ENCODE data around the gene ST7. TPM values are rescaled to one million over a fixed set of nuclear protein-coding genes. Genes with fewer than 3 reads are reported as not detected.

The ST7 gene
- total and polyA plus RNA-seq, 2 donors: 14.7 to 26.6 TPM

DNA sequence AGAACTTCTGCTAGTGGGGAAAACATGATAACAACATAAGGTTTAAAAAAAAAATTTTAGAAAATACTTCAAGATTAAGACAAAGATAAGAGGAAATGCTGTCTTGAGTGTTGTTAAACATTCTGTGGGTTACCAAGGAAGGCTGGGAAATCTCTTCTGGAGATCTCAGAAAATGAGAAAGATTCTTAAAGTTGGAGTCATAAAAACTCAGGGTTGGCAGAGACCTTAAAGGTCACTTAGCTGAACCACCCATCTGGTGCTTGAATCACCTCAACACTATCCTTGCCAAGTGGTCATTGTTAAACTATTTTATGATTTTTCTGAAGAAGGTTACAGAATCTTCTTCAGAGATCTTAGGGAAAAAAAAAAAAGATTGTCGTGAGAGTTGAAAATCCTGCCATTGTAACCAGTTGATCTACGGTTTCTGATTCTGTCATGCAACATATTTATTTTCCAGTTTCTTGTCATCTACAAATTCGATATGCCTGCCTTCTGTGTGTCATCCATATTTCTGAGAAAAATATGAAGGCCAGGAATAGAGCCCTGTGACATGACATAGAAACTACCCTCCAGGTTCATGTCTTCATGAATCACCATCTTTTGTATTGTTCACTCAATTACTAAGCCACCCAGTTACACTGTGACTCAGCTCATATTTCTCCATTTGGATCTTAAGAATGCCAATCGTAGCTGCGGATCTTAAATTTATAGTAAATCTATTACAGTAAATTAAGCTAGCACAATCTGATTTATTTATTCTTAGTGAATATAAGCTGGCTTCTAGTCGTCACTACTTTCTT, 179.2 kb downstream of the ST7 start:
- Histone ChIP-seq H3K4me3 (ENCODE audit: low read depth, low read length) (no peak overlapping the region), H3K4me1 (ENCODE audit: insufficient read depth) (no peaks in the 10 kb centered on the region), H3K27ac (ENCODE audit: low read depth) (no peak overlapping the region), H3K36me3 (ENCODE audit: insufficient read depth) (peaks cover 2% of the 10 kb centered on the region)
- DNase-seq (ENCODE audit: extremely low spot score): no peak
- WGBS: 87% methylated on average over 6 of the region's 6 CpGs

DNA sequence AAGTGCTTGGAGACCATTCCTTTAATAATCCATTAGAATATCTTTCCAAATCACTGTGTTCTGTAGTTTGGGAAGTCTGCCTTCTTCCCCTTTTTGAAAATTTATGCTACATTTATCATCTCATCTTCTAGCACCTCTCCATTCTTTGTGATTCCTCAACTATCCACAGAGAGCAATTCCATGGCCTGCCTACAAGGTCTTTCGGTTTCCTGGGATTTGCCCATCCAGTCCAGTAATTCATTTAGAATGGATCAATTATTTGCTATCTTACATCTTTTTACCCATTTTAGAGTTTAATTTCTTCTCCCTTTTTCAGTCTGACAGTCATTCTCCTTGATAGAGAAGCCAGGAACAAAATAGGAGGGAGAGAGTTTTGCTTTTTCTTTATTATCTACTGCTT, 179.8 kb downstream of the ST7 start:
- no peak overlapping the region for H3K27ac ChIP-seq (ENCODE audit: low read depth)
- H3K4me1 ChIP-seq (ENCODE audit: insufficient read depth): no peaks in the 10 kb centered on the region
- DNase-seq (ENCODE audit: extremely low spot score): no peak
- H3K36me3 ChIP-seq (ENCODE audit: insufficient read depth): peaks cover 2% of the 10 kb centered on the region
- no peak overlapping the region for H3K4me3 ChIP-seq (ENCODE audit: low read depth, low read length)
- 97% methylated on average over 1 of the region's 1 CpG for WGBS

DNA sequence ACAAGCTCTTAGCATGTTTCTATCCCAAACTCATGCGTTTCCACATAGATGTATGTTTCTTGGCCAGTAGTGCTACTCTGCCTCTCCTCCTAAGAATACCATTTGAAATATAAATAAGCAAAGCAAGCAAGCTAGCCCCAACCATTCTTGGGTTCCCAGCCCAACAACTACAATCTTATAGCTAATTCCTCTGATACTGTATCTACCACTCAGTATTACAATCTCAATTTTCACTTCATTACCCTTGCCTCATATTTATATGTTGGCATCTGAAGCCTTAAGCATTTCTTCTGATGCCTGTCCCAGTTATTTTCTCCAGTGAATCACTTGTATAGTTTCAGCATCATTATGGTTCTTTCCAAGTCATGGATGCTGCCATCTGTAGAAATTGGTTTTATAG, 181.1 kb downstream of the ST7 start:
- Histone ChIP-seq H3K4me1 (ENCODE audit: insufficient read depth) (no peaks in the 10 kb centered on the region), H3K27ac (ENCODE audit: low read depth) (no peak overlapping the region), H3K36me3 (ENCODE audit: insufficient read depth) (peaks cover 2% of the 10 kb centered on the region), H3K4me3 (ENCODE audit: low read depth, low read length) (no peak overlapping the region)
- no peak for DNase-seq (ENCODE audit: extremely low spot score)
- 95% methylated on average over 1 of the region's 1 CpG for WGBS

DNA sequence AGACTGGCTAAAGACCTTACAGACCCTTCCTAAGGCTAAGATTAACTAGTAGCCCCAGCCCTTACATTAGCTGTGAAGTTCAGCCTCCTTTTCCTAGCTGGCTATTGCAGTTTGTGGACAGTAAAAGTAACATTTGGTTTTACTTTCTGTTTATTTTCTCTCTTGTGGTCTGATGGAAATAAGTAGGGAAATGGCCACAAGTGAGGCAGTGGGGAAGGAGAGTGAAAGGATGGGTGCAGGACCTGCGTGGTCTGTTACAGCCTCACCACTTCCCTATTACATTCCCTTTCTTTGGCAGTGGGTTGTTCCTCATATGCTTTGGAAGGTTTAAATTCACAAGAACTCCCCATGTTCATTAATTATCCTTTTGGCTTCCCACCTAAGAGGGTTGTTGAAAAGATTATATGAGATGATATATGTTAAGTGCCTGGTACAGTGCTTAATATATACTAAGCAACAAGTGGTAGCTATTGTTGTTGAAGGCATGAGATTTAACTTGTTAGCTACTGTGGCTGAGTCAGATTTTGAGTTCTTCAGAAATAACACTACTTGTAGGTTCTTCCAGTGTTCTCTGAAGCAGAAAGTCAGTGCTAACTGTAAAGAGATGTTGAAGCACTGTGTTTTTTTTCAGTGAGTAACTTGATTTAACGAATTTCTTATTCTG, 181.7 kb downstream of the ST7 start:
- Histone ChIP-seq H3K27ac (ENCODE audit: low read depth) (no peak overlapping the region), H3K4me1 (ENCODE audit: insufficient read depth) (no peaks in the 10 kb centered on the region), H3K36me3 (ENCODE audit: insufficient read depth) (peaks cover 2% of the 10 kb centered on the region), H3K4me3 (ENCODE audit: low read depth, low read length) (no peak overlapping the region)
- WGBS: 88% methylated on average over 2 of the region's 2 CpGs
- DNase-seq (ENCODE audit: extremely low spot score): no peak

DNA sequence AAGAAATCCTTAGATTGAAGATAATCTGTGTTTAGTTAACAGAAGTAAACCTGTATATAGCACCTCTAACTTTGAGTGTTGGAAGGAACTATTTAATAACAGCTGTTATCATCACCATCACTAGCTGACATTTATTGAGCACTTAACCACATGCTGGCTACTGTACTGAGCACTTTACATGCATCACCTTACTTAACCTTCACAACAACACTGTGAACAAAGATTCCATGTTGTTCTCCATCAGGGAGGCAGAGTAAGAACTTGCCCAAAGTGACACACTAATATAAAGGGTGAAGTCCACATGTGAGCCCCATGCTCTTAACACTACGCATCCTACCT, 182.2 kb downstream of the ST7 start:
- 99% methylated on average over 1 of the region's 1 CpG for WGBS
- no peaks in the 10 kb centered on the region for H3K4me1 ChIP-seq (ENCODE audit: insufficient read depth)
- H3K36me3 ChIP-seq (ENCODE audit: insufficient read depth): no peaks in the 10 kb centered on the region
- no peak overlapping the region for H3K27ac ChIP-seq (ENCODE audit: low read depth)
- H3K4me3 ChIP-seq (ENCODE audit: low read depth, low read length): no peak overlapping the region
- DNase-seq (ENCODE audit: extremely low spot score): no peak

DNA sequence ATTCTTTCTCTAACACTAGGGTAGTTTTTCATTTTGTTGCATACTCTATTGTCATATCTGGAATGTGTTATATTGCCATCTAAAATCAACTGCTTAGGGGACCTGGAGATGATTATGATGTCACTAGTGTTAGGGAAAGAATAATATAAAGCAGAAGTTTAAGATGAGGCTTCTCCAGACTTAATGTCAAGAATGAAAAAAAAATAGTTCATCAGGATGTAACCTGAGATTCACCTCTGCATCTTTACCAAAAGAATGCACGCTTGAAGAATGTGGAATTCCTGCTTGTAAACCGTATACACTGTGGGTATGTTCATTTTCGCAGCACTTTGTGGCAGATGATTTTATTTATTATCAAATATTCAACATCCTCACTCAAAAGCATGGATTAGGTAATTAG, 184.6 kb downstream of the ST7 start:
- 91% methylated on average over 3 of the region's 3 CpGs for WGBS
- H3K4me1 ChIP-seq (ENCODE audit: insufficient read depth): no peaks in the 10 kb centered on the region
- H3K36me3 ChIP-seq (ENCODE audit: insufficient read depth): peaks cover 1% of the 10 kb centered on the region
- no peak overlapping the region for H3K4me3 ChIP-seq (ENCODE audit: low read depth, low read length)
- no peak for DNase-seq (ENCODE audit: extremely low spot score)
- no peak overlapping the region for H3K27ac ChIP-seq (ENCODE audit: low read depth)

DNA sequence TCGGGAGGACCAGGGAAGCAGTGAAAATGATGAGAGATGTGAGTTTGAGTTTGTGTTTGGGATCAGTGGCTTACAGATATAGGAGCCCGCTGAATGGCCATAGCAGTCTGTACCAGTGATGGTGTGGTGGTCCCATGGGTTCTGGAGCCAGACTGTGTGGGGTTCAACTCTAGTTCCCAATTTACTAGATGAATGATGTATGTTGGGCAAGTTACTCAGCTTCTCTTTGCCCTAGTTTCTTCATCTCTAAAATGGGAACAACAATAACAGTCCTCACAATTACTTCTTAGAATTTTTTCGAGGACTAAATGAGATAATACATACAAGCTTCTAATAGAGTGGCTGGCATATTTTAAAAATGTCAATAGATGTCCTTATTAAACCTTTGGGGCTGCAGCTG, 185.2 kb downstream of the ST7 start:
- DNase-seq (ENCODE audit: extremely low spot score): no peak
- H3K36me3 ChIP-seq (ENCODE audit: insufficient read depth): peaks cover 1% of the 10 kb centered on the region
- no peak overlapping the region for H3K4me3 ChIP-seq (ENCODE audit: low read depth, low read length)
- H3K4me1 ChIP-seq (ENCODE audit: insufficient read depth): no peaks in the 10 kb centered on the region
- no peak overlapping the region for H3K27ac ChIP-seq (ENCODE audit: low read depth)
- WGBS: 83% methylated on average over 3 of the region's 3 CpGs

DNA sequence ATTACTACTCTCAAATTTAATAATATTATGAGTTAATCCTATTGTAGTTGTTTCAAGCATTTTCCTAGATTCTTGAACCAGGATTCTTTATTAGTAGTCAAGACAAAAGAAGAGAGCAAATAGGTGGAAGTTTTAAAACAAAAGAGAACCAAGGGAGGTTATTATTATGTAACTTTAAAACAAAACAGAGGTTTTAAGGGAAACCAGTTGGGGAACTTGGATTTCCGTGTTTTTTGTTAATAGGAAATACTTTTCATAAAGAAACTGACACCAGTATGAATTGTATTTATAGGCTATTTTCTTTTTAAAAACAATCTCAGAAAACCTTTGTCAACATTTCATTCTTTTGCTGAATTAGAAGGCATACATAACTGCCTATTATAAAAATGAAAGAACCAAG, 185.7 kb downstream of the ST7 start:
- no peak overlapping the region for H3K4me3 ChIP-seq (ENCODE audit: low read depth, low read length)
- H3K27ac ChIP-seq (ENCODE audit: low read depth): no peak overlapping the region
- 83% methylated on average over 1 of the region's 1 CpG for WGBS
- H3K4me1 ChIP-seq (ENCODE audit: insufficient read depth): no peaks in the 10 kb centered on the region
- peaks cover 1% of the 10 kb centered on the region for H3K36me3 ChIP-seq (ENCODE audit: insufficient read depth)
- DNase-seq (ENCODE audit: extremely low spot score): no peak

DNA sequence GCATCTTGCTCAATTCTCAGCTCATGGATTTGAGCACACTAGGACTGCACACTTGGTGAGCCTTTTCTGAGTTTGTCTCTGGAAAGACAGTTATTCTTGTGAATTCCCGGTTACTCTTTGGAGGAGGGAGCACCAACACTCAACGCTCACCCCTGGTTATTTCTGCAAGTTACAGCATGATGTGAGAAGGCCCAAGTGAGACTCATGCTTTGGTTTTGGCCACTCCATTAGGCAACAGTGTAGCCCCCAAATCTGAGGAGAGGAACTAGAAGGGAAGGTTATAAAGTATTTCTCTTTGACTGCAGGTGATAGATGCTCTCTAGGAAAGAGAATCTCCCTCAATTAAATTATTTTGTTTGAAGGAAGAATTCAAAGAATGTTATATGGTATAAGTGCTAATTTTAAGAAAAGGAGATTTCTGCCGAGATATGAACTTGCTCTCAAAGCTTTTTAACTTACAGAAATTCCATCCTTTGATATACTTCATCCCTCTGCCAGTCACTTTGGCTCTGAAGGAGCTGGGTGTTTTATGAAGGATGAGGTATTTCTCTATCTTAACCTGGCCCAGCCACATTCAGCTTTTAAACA, 186.2 kb downstream of the ST7 start:
- DNase-seq (ENCODE audit: extremely low spot score): no peak
- WGBS: 55% methylated on average over 3 of the region's 3 CpGs
- H3K4me3 ChIP-seq (ENCODE audit: low read depth, low read length): no peak overlapping the region
- H3K36me3 ChIP-seq (ENCODE audit: insufficient read depth): peaks cover 1% of the 10 kb centered on the region
- H3K4me1 ChIP-seq (ENCODE audit: insufficient read depth): no peaks in the 10 kb centered on the region
- H3K27ac ChIP-seq (ENCODE audit: low read depth): no peak overlapping the region

DNA sequence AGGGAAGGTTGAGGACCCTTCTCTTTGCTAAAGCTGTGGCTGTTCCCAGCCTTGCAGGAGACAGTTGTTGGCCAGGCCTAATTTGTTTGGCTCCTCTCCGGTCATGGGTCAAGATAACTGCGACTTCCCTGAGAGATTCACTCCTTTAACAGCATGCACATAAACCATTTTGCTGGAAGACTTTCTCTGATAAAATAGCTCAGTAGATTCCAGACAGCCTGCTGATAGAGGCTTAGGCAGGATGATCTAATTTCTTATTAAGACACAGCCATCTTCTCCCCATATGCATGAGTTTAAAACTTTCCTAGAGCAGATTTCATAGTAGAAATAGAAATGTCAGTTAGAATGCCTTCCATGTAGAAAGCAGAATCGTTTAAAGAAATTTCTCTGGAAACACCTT, 187.6 kb downstream of the ST7 start:
- no peak overlapping the region for H3K27ac ChIP-seq (ENCODE audit: low read depth)
- 54% methylated on average over 3 of the region's 3 CpGs for WGBS
- H3K36me3 ChIP-seq (ENCODE audit: insufficient read depth): peaks cover 1% of the 10 kb centered on the region
- H3K4me1 ChIP-seq (ENCODE audit: insufficient read depth): no peaks in the 10 kb centered on the region
- H3K4me3 ChIP-seq (ENCODE audit: low read depth, low read length): no peak overlapping the region
- DNase-seq (ENCODE audit: extremely low spot score): no peak

DNA sequence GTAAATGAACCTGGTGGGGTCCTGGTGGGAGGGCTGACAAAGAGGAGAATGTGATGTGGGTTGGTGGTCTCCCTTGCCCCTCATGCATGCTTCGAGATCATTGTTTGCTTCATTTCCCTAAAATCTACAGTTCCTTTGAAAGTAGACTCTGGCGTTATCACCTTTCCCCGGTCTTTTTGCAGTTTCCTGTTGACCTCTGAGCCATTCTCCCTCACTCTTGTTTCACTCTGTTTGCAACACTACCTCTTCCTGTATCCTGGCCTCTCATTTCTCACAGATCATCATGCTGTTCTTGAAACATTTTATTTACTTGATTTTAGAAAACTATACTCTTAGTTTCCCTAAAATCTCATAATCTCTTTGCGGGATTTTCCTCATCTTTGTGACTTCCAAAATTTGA, 189.8 kb downstream of the ST7 start:
- DNase-seq (ENCODE audit: extremely low spot score): no peak
- H3K4me3 ChIP-seq (ENCODE audit: low read depth, low read length): no peak overlapping the region
- 71% methylated on average over 4 of the region's 4 CpGs for WGBS
- peaks cover 1% of the 10 kb centered on the region for H3K36me3 ChIP-seq (ENCODE audit: insufficient read depth)
- no peak overlapping the region for H3K27ac ChIP-seq (ENCODE audit: low read depth)
- no peaks in the 10 kb centered on the region for H3K4me1 ChIP-seq (ENCODE audit: insufficient read depth)

DNA sequence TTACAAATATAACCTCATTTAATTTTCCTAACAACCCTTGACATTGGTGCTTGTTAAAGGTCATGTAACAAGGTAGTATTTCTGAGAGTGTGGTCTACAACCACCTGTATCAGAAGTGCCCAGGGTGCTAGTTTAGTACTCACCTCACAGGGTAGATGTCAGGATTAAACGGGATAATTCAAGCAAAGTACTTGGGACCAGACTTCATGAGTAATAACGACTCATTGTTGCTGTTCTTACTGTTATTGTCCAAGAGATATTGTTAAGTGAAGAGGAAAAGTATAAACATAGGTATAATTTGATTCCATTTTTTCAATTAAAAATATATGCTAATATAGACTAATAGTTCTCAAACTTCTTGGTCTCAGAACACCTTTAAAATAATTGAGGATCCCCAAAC, 190.3 kb downstream of the ST7 start:
- Histone ChIP-seq H3K4me1 (ENCODE audit: insufficient read depth) (no peaks in the 10 kb centered on the region), H3K27ac (ENCODE audit: low read depth) (no peak overlapping the region), H3K36me3 (ENCODE audit: insufficient read depth) (peaks cover 1% of the 10 kb centered on the region), H3K4me3 (ENCODE audit: low read depth, low read length) (no peak overlapping the region)
- no peak for DNase-seq (ENCODE audit: extremely low spot score)
- 93% methylated on average over 2 of the region's 2 CpGs for WGBS

DNA sequence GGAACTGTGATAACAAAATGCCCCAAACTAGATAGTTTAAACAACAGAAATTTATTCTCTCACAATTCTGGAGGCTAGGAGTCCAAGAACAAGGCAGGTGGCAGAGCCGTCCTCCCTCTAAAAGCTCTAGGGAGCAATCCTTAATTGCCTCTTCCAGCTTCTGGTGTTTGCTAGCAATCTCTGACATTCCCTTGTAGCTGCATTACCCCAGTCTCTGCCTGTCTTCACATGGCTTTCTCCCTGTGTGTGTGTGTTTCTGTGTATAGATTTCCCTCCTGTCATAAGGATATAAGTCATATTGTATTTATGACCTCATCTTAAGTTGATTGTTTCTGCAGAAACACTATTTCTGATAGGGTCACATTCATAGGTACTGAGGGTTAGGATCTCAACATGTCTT, 192.0 kb downstream of the ST7 start:
- WGBS: 93% methylated on average over 1 of the region's 1 CpG
- Histone ChIP-seq H3K4me3 (ENCODE audit: low read depth, low read length) (no peak overlapping the region), H3K36me3 (ENCODE audit: insufficient read depth) (peaks cover 1% of the 10 kb centered on the region), H3K4me1 (ENCODE audit: insufficient read depth) (no peaks in the 10 kb centered on the region), H3K27ac (ENCODE audit: low read depth) (no peak overlapping the region)
- DNase-seq (ENCODE audit: extremely low spot score): no peak

DNA sequence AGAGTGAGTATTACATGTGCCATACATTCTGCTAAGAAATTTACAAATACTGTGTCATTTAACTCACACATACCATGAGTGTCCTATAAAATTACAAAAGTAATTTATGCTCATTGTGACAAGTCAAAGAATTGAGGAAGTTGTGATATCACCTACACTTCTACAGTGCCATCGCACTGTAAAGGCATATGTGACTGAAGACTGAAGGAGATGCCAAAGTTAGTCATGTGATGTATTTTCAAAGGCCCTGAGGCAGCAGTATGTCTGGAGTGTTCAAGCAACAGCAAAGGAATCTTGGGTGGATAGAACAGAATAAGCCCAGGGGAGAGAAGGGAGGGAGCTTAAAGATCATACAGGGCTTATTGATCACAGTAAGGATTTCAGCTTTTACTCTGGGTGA, 192.8 kb downstream of the ST7 start:
- Histone ChIP-seq H3K4me1 (ENCODE audit: insufficient read depth) (no peaks in the 10 kb centered on the region), H3K27ac (ENCODE audit: low read depth) (no peak overlapping the region), H3K4me3 (ENCODE audit: low read depth, low read length) (no peak overlapping the region), H3K36me3 (ENCODE audit: insufficient read depth) (no peaks in the 10 kb centered on the region)
- no peak for DNase-seq (ENCODE audit: extremely low spot score)
- WGBS: 79% methylated on average over 1 of the region's 1 CpG
